ENCODE results near the gene DUSP10. TPM values are rescaled to one million over a fixed set of nuclear protein-coding genes. Genes with fewer than 3 reads are reported as not detected.

Gene DUSP10
- total RNA-seq, 1 experiment from 2014 or later: 0.17 TPM

GRCh38 chr1:221692643-221693042 lies 49.2 kb downstream of the DUSP10 start:
- TF ChIP-seq EZH2 (IDR thresholded peaks at IDR 0.05; ENCODE audit: borderline replicate concordance, low read depth, low read length, poor library complexity, severe bottlenecking) (no peak), CTCF (conservative IDR thresholded peaks at IDR 0.05; ENCODE audit: low read depth, low read length) (no peak)
- no peaks in the 10 kb centered on the region for H3K9me3 ChIP-seq (ENCODE audit: low read depth, low read length, poor library complexity, severe bottlenecking)
- BruUV-seq (replicated peaks): no TSS peak
- H3K36me3 ChIP-seq (ENCODE audit: insufficient read depth, low read length, poor library complexity, severe bottlenecking): no peaks in the 10 kb centered on the region
- no peaks in the 10 kb centered on the region for H3K27me3 ChIP-seq (replicated peaks; ENCODE audit: insufficient read depth, low read depth, low read length, poor library complexity)
- no peak overlapping the region for H3K27ac ChIP-seq (ENCODE audit: low read depth, low read length, poor library complexity, severe bottlenecking)
- ChIA-PET POLR2A (ENCODE audit: low non-redundant PET) (no interaction called here), CTCF (no interaction called here)
- no peak overlapping the region for H3K4me3 ChIP-seq (ENCODE audit: low read depth, low read length, poor library complexity, severe bottlenecking)
- intact Hi-C loops (cut with micrococcal nuclease; ENCODE audit: unreplicated experiment): loop anchor here (10.0 kb wide), 1 partner anchor 58 kb away; no protein-coding TSS in a partner anchor
- no peaks in the 10 kb centered on the region for H3K4me1 ChIP-seq (ENCODE audit: insufficient read depth, low read length, poor library complexity, severe bottlenecking)
- no peak for DNase-seq (ENCODE audit: low spot score)

- H3K27me3 ChIP-seq (replicated peaks; ENCODE audit: insufficient read depth, low read depth, low read length, poor library complexity): no peaks in the 10 kb centered on the region
- BruUV-seq (replicated peaks): no TSS peak
- H3K9me3 ChIP-seq (ENCODE audit: low read depth, low read length, poor library complexity, severe bottlenecking): no peaks in the 10 kb centered on the region
- no peaks in the 10 kb centered on the region for H3K4me1 ChIP-seq (ENCODE audit: insufficient read depth, low read length, poor library complexity, severe bottlenecking)
- no peaks in the 10 kb centered on the region for H3K36me3 ChIP-seq (ENCODE audit: insufficient read depth, low read length, poor library complexity, severe bottlenecking)
- no peak overlapping the region for H3K27ac ChIP-seq (ENCODE audit: low read depth, low read length, poor library complexity, severe bottlenecking)
- TF ChIP-seq EZH2 (IDR thresholded peaks at IDR 0.05; ENCODE audit: borderline replicate concordance, low read depth, low read length, poor library complexity, severe bottlenecking): no peak
- no peak for TF ChIP-seq CTCF (conservative IDR thresholded peaks at IDR 0.05; ENCODE audit: low read depth, low read length)
- intact Hi-C loops (cut with micrococcal nuclease; ENCODE audit: unreplicated experiment): loop anchor here (10.0 kb wide), 1 partner anchor 56 kb away; no protein-coding TSS in a partner anchor
- DNase-seq (ENCODE audit: low spot score): no peak
- ChIA-PET CTCF (no interaction called here), POLR2A (ENCODE audit: low non-redundant PET) (no interaction called here)
- no peak overlapping the region for H3K4me3 ChIP-seq (ENCODE audit: low read depth, low read length, poor library complexity, severe bottlenecking)
Observed at GRCh38 chr1:221691261-221691660, 50.6 kb downstream of the DUSP10 start.

GRCh38 chr1:221690858-221691257 lies 51.0 kb downstream of the DUSP10 start:
- H3K4me3 ChIP-seq (ENCODE audit: low read depth, low read length, poor library complexity, severe bottlenecking): no peak overlapping the region
- ChIA-PET CTCF (no interaction called here), POLR2A (ENCODE audit: low non-redundant PET) (no interaction called here)
- H3K36me3 ChIP-seq (ENCODE audit: insufficient read depth, low read length, poor library complexity, severe bottlenecking): no peaks in the 10 kb centered on the region
- H3K27me3 ChIP-seq (replicated peaks; ENCODE audit: insufficient read depth, low read depth, low read length, poor library complexity): no peaks in the 10 kb centered on the region
- H3K9me3 ChIP-seq (ENCODE audit: low read depth, low read length, poor library complexity, severe bottlenecking): no peaks in the 10 kb centered on the region
- H3K4me1 ChIP-seq (ENCODE audit: insufficient read depth, low read length, poor library complexity, severe bottlenecking): no peaks in the 10 kb centered on the region
- TF ChIP-seq CTCF (conservative IDR thresholded peaks at IDR 0.05; ENCODE audit: low read depth, low read length): no peak
- TF ChIP-seq EZH2 (IDR thresholded peaks at IDR 0.05; ENCODE audit: borderline replicate concordance, low read depth, low read length, poor library complexity, severe bottlenecking): no peak
- no TSS peak for BruUV-seq (replicated peaks)
- no peak for DNase-seq (ENCODE audit: low spot score)
- no peak overlapping the region for H3K27ac ChIP-seq (ENCODE audit: low read depth, low read length, poor library complexity, severe bottlenecking)
- intact Hi-C loops (cut with micrococcal nuclease; ENCODE audit: unreplicated experiment): loop anchor here (10.0 kb wide), 1 partner anchor 56 kb away; no protein-coding TSS in a partner anchor

Measured in A673 (cell line).